HG03159 (cell line): Measurements from ENCODE around the gene RNF145.

ENCODE experiments used
- ATAC-seq: cut with Tn5 transposase; IDR thresholded peaks from one replicate; pipeline ENCODE4 v1.9.1; 2021; ENCODE audit warnings: mild to moderate bottlenecking, moderate library complexity; ENCODE audit not compliant: unreplicated experiment

The RNF145 gene

GRCh38 chr5:159198063-159199036 is 11.0 kb downstream of the RNF145 start:
- ATAC-seq = peak; percentile 87

- ATAC-seq = no peak
Measured at GRCh38 chr5:159195775-159196174, 13.6 kb downstream of the RNF145 start.

- no peak for ATAC-seq
Measured at GRCh38 chr5:159190170-159190569, 19.2 kb downstream of the RNF145 start.

GRCh38 chr5:159189310-159189709 is 20.0 kb downstream of the RNF145 start:
- ATAC-seq = no peak

GRCh38 chr5:159187719-159188118 is 21.6 kb downstream of the RNF145 start:
- ATAC-seq = no peak

- no peak for ATAC-seq
Measured at GRCh38 chr5:159186319-159186718, 23.0 kb downstream of the RNF145 start.

- ATAC-seq = no peak
Measured at GRCh38 chr5:159185773-159186172, 23.6 kb downstream of the RNF145 start.

GRCh38 chr5:159184858-159185381 is 24.4 kb downstream of the RNF145 start:
- no peak for ATAC-seq

- ATAC-seq = no peak
Measured at GRCh38 chr5:159184236-159184635, 25.1 kb downstream of the RNF145 start.

GRCh38 chr5:159183247-159183646 is 26.1 kb downstream of the RNF145 start:
- no peak for ATAC-seq

- no peak for ATAC-seq
Measured at GRCh38 chr5:159182691-159183090, 26.7 kb downstream of the RNF145 start.

- no peak for ATAC-seq
Measured at GRCh38 chr5:159181651-159182050, 27.7 kb downstream of the RNF145 start.

- ATAC-seq = peak; percentile 49
Measured at GRCh38 chr5:159181152-159181551, 28.2 kb downstream of the RNF145 start.

GRCh38 chr5:159179529-159180305 is 29.6 kb downstream of the RNF145 start:
- no peak for ATAC-seq

GRCh38 chr5:159178978-159179377 is 30.4 kb downstream of the RNF145 start:
- peak; percentile 68 for ATAC-seq

GRCh38 chr5:159175547-159175946 is 33.8 kb downstream of the RNF145 start:
- ATAC-seq = no peak

GRCh38 chr5:159174511-159175168 is 34.7 kb downstream of the RNF145 start:
- no peak for ATAC-seq

- ATAC-seq = no peak
Measured at GRCh38 chr5:159171274-159171673, 38.1 kb downstream of the RNF145 start.

GRCh38 chr5:159170021-159170420 is 39.3 kb downstream of the RNF145 start:
- no peak for ATAC-seq

- ATAC-seq = no peak
Measured at GRCh38 chr5:159166416-159166815, 42.9 kb downstream of the RNF145 start.

GRCh38 chr5:159163701-159164046 is 45.7 kb downstream of the RNF145 start:
- ATAC-seq = no peak
